ENCODE data around the gene BMP2. TPM values are rescaled to one million over a fixed set of nuclear protein-coding genes. Genes with fewer than 3 reads are reported as not detected.

The BMP2 gene
- total RNA-seq, 1 experiment from 2014 or later, result not detected

DNA sequence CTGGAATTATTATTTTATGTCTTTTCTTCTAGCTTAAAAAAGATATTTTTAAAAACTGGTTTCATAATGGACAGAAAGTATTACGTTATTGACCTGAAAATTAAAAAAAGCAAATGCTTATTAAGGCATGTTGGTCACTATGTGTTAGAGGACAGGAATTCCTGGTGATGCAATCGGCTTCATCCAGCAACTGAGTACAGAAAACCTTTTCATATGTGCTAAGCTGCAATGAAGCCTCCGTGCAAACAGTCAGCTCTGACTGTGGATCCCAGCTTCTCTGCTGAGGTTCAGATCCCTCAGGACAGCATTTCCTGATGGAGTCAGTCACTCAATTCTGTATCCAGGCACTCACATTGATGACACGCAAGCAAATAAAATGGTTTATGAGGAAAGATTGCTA lies 22.7 kb upstream of the BMP2 start:
- ChIA-PET CTCF (no interaction called here), POLR2A (ENCODE audit: unreplicated experiment) (no interaction called here)
- no peak for DNase-seq
- Histone ChIP-seq H3K9me3 (ENCODE audit: insufficient read depth, low read depth) (no peaks in the 10 kb centered on the region), H3F3A (ENCODE audit: insufficient read depth, low read depth) (no peaks in the 10 kb centered on the region), H3K4me2 (no peak overlapping the region), H3K27me3 (ENCODE audit: insufficient read depth, low read depth) (no peaks in the 10 kb centered on the region; the same call in none of the 2 replicates), H3K27ac (no peak overlapping the region), H3K36me3 (ENCODE audit: low read depth) (no peaks in the 10 kb centered on the region), H3K4me3 (no peak overlapping the region), H2AFZ (no peak overlapping the region), H3K79me2 (ENCODE audit: low read depth) (no peaks in the 10 kb centered on the region), H3K4me1 (replicated peaks; ENCODE audit: insufficient read depth) (no peaks in the 10 kb centered on the region), H4K20me1 (ENCODE audit: insufficient read depth) (no peaks in the 10 kb centered on the region), H3K9me2 (ENCODE audit: insufficient read depth) (no peaks in the 10 kb centered on the region)
- intact Hi-C loops (cut with micrococcal nuclease; ENCODE audit: unreplicated experiment), result no loop called here
- TF ChIP-seq CTCF (conservative IDR thresholded peaks at IDR 0.05), result no peak
- TF ChIP-seq EZH2 (IDR thresholded peaks at IDR 0.05; ENCODE audit: low read depth), result no peak
- BruUV-seq (replicated peaks), result no TSS peak

DNA sequence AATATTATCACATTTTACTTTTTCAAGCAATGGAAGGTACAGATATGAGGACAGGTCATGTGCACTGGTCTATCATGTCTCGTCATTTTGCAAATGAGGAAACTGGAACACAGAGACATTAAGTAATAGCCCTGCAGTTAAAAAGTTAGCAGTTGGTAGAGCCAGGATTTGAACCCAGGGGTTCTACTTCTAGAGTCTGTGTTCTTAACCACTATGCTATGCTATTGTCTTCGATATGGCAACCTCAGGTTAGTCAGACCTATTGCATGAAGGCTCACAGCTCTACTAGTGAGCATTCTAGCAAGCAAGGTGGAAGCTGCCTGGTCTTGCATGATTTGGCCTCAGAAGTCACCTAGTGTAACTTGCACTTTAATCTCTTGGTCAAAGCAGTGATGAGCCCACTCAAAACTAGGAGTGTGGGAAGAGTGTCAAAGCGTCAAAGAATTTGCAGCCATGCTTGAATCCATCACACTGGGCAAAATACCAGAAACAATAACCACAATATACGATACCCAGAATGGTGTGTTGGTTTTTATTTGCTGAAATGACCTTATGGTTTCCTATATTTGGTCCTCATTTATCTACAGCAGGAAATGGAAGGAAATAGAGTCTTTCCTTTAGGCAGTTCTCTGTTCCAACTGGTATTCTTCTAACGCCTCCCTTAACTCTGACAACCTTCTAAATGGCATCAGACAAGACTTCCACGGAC lies 20.4 kb upstream of the BMP2 start:
- Histone ChIP-seq H3F3A (ENCODE audit: insufficient read depth, low read depth) (no peaks in the 10 kb centered on the region), H3K4me3 (peak overlapping the region; percentile 27; the same call in 1 of the 2 replicates), H3K4me1 (replicated peaks; ENCODE audit: insufficient read depth) (no peaks in the 10 kb centered on the region), H4K20me1 (ENCODE audit: insufficient read depth) (no peaks in the 10 kb centered on the region), H3K9me3 (ENCODE audit: insufficient read depth, low read depth) (no peaks in the 10 kb centered on the region), H3K79me2 (ENCODE audit: low read depth) (no peaks in the 10 kb centered on the region), H3K36me3 (ENCODE audit: low read depth) (no peaks in the 10 kb centered on the region), H3K27ac (no peak overlapping the region), H3K4me2 (peak overlapping the region; percentile 26), H3K27me3 (ENCODE audit: insufficient read depth, low read depth) (no peaks in the 10 kb centered on the region; the same call in none of the 2 replicates), H2AFZ (peak overlapping the region; percentile 6; the same call in 1 of the 2 replicates), H3K9me2 (ENCODE audit: insufficient read depth) (no peaks in the 10 kb centered on the region)
- peak in 1 of 2 experiments; percentile 34 for DNase-seq
- CTCF ChIA-PET, result no interaction called here
- intact Hi-C loops (cut with micrococcal nuclease; ENCODE audit: unreplicated experiment), result no loop called here
- no TSS peak for BruUV-seq (replicated peaks)
- TF ChIP-seq CTCF (conservative IDR thresholded peaks at IDR 0.05) (no peak), EZH2 (IDR thresholded peaks at IDR 0.05; ENCODE audit: low read depth) (no peak)
- POLR2A ChIA-PET (ENCODE audit: unreplicated experiment), result no interaction called here

- Histone ChIP-seq H3K9me3 (ENCODE audit: insufficient read depth, low read depth) (no peaks in the 10 kb centered on the region), H3K79me2 (ENCODE audit: low read depth) (no peaks in the 10 kb centered on the region), H2AFZ (no peak overlapping the region), H3K9me2 (ENCODE audit: insufficient read depth) (no peaks in the 10 kb centered on the region), H3K36me3 (ENCODE audit: low read depth) (no peaks in the 10 kb centered on the region), H3F3A (ENCODE audit: insufficient read depth, low read depth) (no peaks in the 10 kb centered on the region), H3K4me2 (no peak overlapping the region), H4K20me1 (ENCODE audit: insufficient read depth) (no peaks in the 10 kb centered on the region), H3K27ac (no peak overlapping the region), H3K4me3 (no peak overlapping the region), H3K27me3 (ENCODE audit: insufficient read depth, low read depth) (no peaks in the 10 kb centered on the region; the same call in none of the 2 replicates), H3K4me1 (replicated peaks; ENCODE audit: insufficient read depth) (no peaks in the 10 kb centered on the region)
- ChIA-PET CTCF (no interaction called here), POLR2A (ENCODE audit: unreplicated experiment) (no interaction called here)
- TF ChIP-seq CTCF (conservative IDR thresholded peaks at IDR 0.05) (no peak), EZH2 (IDR thresholded peaks at IDR 0.05; ENCODE audit: low read depth) (no peak)
- DNase-seq, result no peak
- intact Hi-C loops (cut with micrococcal nuclease; ENCODE audit: unreplicated experiment), result no loop called here
- no TSS peak for BruUV-seq (replicated peaks)
Measured at GRCh38 chr20:6750438-6750837, 17.0 kb upstream of the BMP2 start.

All from PC-9 (cell line).